Measurements from ENCODE around the gene TCF4. TPM values are rescaled to one million over a fixed set of nuclear protein-coding genes. Genes with fewer than 3 reads are reported as not detected.

The TCF4 gene
- total and polyA plus RNA-seq, 2 experiments from 2014 or later: 77.7 to 89.2 TPM

DNA sequence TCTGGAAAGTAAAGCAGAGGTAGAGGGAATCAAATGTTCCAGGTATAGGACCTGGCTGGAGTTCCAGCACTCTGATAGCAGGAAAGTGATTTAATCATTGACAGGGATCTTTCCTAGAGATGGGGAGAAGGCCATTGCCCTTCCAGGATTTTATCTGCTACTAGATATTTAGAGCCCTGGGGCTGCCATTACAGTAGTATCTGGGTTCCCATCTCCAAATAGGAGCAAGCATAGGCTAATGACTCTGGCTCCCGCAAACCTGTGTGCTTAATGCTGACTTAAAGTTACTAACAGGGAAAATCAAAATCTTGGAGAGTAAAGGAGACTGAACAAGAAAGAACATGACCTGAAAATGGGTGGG lies 331.1 kb downstream of the TCF4 start:
- Mint-ChIP-seq H3K36me3 (ENCODE audit: low read depth) (peaks cover 48% of the 10 kb centered on the region; the same call in 2 of the 3 replicates), H3K4me1 (peaks cover 13% of the 10 kb centered on the region), H3K27me3 (ENCODE audit: insufficient read depth, low read depth, poor library complexity) (peaks cover 8% of the 10 kb centered on the region), H3K4me3 (no peak overlapping the region), H3K9me3 (no peaks in the 10 kb centered on the region; the same call in 2 of the 3 replicates), H3K27ac (no peak overlapping the region; the same call in 1 of the 2 replicates)
- Histone ChIP-seq H3K4me1 (ENCODE audit: insufficient read depth) (peaks cover 14% of the 10 kb centered on the region), H3K27ac (ENCODE audit: low read depth) (no peak overlapping the region), H3F3A (replicated peaks; ENCODE audit: low read depth) (no peaks in the 10 kb centered on the region), H4K20me1 (replicated peaks; ENCODE audit: insufficient read depth) (no peaks in the 10 kb centered on the region), H3K36me3 (ENCODE audit: insufficient read depth) (0 out of 2 replicates have a peak, but pooled peaks cover 4% of the 10 kb centered on the region), H3K4me3 (no peak overlapping the region), H2AFZ (no peak overlapping the region), H3K27me3 (ENCODE audit: insufficient read depth) (no peaks in the 10 kb centered on the region), H3K9me2 (ENCODE audit: insufficient read depth) (no peaks in the 10 kb centered on the region), H3K79me2 (replicated peaks; ENCODE audit: insufficient read depth) (no peaks in the 10 kb centered on the region), H3K4me2 (no peak overlapping the region)
- DNase-seq (ENCODE audit: low spot score): no peak
- ATAC-seq: no peak
- TF ChIP-seq JUNB (IDR thresholded peaks at IDR 0.05; ENCODE audit: unreplicated experiment) (no peak), POLR2AphosphoS5 (IDR thresholded peaks at IDR 0.05; ENCODE audit: low read depth) (no peak), ZNF114 (CRISPR knock-in tag; IDR thresholded peaks at IDR 0.05) (no peak), NANOG (IDR thresholded peaks at IDR 0.05; ENCODE audit: borderline replicate concordance) (no peak), ZNF331 (CRISPR knock-in tag; IDR thresholded peaks at IDR 0.05; ENCODE audit: low read depth) (no peak), CREB1 (CRISPR knock-in tag; IDR thresholded peaks at IDR 0.05; ENCODE audit: low read depth) (no peak), EZH2phosphoT487 (IDR thresholded peaks at IDR 0.05; ENCODE audit: unreplicated experiment) (no peak), EZH2 (IDR thresholded peaks at IDR 0.05; ENCODE audit: low read depth, unreplicated experiment) (no peak), STAT1 (IDR thresholded peaks at IDR 0.05; ENCODE audit: unreplicated experiment) (no peak), CTCF (conservative IDR thresholded peaks at IDR 0.05; ENCODE audit: low read depth in 2 of 2) (no peak)
- TF ChIP-seq, protein P1, sequence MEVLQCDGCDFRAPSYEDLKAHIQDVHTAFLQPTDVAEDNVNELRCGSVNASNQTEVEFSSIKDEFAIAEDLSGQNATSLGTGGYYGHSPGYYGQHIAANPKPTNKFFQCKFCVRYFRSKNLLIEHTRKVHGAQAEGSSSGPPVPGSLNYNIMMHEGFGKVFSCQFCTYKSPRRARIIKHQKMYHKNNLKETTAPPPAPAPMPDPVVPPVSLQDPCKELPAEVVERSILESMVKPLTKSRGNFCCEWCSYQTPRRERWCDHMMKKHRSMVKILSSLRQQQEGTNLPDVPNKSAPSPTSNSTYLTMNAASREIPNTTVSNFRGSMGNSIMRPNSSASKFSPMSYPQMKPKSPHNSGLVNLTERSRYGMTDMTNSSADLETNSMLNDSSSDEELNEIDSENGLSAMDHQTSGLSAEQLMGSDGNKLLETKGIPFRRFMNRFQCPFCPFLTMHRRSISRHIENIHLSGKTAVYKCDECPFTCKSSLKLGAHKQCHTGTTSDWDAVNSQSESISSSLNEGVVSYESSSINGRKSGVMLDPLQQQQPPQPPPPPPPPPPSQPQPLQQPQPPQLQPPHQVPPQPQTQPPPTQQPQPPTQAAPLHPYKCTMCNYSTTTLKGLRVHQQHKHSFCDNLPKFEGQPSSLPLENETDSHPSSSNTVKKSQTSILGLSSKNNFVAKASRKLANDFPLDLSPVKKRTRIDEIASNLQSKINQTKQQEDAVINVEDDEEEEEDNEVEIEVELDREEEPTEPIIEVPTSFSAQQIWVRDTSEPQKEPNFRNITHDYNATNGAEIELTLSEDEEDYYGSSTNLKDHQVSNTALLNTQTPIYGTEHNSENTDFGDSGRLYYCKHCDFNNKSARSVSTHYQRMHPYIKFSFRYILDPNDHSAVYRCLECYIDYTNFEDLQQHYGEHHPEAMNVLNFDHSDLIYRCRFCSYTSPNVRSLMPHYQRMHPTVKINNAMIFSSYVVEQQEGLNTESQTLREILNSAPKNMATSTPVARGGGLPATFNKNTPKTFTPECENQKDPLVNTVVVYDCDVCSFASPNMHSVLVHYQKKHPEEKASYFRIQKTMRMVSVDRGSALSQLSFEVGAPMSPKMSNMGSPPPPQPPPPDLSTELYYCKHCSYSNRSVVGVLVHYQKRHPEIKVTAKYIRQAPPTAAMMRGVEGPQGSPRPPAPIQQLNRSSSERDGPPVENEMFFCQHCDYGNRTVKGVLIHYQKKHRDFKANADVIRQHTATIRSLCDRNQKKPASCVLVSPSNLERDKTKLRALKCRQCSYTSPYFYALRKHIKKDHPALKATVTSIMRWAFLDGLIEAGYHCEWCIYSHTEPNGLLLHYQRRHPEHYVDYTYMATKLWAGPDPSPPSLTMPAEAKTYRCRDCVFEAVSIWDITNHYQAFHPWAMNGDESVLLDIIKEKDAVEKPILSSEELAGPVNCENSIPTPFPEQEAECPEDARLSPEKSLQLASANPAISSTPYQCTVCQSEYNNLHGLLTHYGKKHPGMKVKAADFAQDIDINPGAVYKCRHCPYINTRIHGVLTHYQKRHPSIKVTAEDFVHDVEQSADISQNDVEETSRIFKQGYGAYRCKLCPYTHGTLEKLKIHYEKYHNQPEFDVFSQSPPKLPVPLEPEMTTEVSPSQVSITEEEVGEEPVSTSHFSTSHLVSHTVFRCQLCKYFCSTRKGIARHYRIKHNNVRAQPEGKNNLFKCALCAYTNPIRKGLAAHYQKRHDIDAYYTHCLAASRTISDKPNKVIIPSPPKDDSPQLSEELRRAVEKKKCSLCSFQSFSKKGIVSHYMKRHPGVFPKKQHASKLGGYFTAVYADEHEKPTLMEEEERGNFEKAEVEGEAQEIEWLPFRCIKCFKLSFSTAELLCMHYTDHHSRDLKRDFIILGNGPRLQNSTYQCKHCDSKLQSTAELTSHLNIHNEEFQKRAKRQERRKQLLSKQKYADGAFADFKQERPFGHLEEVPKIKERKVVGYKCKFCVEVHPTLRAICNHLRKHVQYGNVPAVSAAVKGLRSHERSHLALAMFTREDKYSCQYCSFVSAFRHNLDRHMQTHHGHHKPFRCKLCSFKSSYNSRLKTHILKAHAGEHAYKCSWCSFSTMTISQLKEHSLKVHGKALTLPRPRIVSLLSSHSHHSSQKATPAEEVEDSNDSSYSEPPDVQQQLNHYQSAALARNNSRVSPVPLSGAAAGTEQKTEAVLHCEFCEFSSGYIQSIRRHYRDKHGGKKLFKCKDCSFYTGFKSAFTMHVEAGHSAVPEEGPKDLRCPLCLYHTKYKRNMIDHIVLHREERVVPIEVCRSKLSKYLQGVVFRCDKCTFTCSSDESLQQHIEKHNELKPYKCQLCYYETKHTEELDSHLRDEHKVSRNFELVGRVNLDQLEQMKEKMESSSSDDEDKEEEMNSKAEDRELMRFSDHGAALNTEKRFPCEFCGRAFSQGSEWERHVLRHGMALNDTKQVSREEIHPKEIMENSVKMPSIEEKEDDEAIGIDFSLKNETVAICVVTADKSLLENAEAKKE (CRISPR knock-in tag; IDR thresholded peaks at IDR 0.05): no peak
- TF ChIP-seq, protein P2, sequence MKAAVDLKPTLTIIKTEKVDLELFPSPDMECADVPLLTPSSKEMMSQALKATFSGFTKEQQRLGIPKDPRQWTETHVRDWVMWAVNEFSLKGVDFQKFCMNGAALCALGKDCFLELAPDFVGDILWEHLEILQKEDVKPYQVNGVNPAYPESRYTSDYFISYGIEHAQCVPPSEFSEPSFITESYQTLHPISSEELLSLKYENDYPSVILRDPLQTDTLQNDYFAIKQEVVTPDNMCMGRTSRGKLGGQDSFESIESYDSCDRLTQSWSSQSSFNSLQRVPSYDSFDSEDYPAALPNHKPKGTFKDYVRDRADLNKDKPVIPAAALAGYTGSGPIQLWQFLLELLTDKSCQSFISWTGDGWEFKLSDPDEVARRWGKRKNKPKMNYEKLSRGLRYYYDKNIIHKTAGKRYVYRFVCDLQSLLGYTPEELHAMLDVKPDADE (IDR thresholded peaks at IDR 0.05): no peak
- TF ChIP-seq, protein P3, sequence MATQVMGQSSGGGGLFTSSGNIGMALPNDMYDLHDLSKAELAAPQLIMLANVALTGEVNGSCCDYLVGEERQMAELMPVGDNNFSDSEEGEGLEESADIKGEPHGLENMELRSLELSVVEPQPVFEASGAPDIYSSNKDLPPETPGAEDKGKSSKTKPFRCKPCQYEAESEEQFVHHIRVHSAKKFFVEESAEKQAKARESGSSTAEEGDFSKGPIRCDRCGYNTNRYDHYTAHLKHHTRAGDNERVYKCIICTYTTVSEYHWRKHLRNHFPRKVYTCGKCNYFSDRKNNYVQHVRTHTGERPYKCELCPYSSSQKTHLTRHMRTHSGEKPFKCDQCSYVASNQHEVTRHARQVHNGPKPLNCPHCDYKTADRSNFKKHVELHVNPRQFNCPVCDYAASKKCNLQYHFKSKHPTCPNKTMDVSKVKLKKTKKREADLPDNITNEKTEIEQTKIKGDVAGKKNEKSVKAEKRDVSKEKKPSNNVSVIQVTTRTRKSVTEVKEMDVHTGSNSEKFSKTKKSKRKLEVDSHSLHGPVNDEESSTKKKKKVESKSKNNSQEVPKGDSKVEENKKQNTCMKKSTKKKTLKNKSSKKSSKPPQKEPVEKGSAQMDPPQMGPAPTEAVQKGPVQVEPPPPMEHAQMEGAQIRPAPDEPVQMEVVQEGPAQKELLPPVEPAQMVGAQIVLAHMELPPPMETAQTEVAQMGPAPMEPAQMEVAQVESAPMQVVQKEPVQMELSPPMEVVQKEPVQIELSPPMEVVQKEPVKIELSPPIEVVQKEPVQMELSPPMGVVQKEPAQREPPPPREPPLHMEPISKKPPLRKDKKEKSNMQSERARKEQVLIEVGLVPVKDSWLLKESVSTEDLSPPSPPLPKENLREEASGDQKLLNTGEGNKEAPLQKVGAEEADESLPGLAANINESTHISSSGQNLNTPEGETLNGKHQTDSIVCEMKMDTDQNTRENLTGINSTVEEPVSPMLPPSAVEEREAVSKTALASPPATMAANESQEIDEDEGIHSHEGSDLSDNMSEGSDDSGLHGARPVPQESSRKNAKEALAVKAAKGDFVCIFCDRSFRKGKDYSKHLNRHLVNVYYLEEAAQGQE (IDR thresholded peaks at IDR 0.05; ENCODE audit: unreplicated experiment): no peak

Data from GM23338 (cell line).